Osteoblast (primary cell): ENCODE data around the gene BICDL1. TPM values are rescaled to one million over a fixed set of nuclear protein-coding genes. Genes with fewer than 3 reads are reported as not detected.

ENCODE experiments used
- DNase-seq: peaks from one replicate; pipeline ENCODE4 v3.0.0; 2011; ENCODE audit warnings: low spot score, mixed read lengths; ENCODE audit not compliant: insufficient read length; ENCODE audit errors: missing footprints
- H2AFZ ChIP-seq: 2 replicates; pipeline ENCODE4 v1.6.0; 2011; ENCODE audit warnings: mild to moderate bottlenecking, low read length
- H3K27ac ChIP-seq: 2 replicates; pipeline ENCODE4 v1.5.1; 2011; ENCODE audit warnings: mild to moderate bottlenecking, low read depth, low read length, moderate library complexity
- H3K27me3 ChIP-seq: 2 replicates; pipeline ENCODE4 v1.6.0; 2012; ENCODE audit warnings: mild to moderate bottlenecking, control low read depth, inconsistent platforms, low read length, moderate library complexity; ENCODE audit not compliant: insufficient read depth
- H3K36me3 ChIP-seq: 2 replicates; pipeline ENCODE4 v1.5.1; 2011; ENCODE audit warnings: mild to moderate bottlenecking, low read length, control low read depth, moderate library complexity; ENCODE audit not compliant: insufficient read depth
- H3K4me1 ChIP-seq: 2 replicates; pipeline ENCODE4 v1.5.1; 2011; ENCODE audit warnings: mild to moderate bottlenecking, low read length, control low read depth, moderate library complexity; ENCODE audit not compliant: insufficient read depth
- H3K4me2 ChIP-seq: 2 replicates; pipeline ENCODE4 v1.6.0; 2011; ENCODE audit warnings: mild to moderate bottlenecking, low read length; ENCODE audit not compliant: insufficient read depth
- H3K4me3 ChIP-seq: fragments of 200-600 bp; sonication (generic); 3 replicates; pipeline ENCODE4 v1.5.1; 2012; ENCODE audit warnings: mild to moderate bottlenecking, low read length, inconsistent platforms; ENCODE audit not compliant: insufficient read depth
- H3K79me2 ChIP-seq: 2 replicates; pipeline ENCODE4 v1.6.0; 2012; ENCODE audit warnings: mild to moderate bottlenecking, low read length, control low read depth, inconsistent platforms; ENCODE audit not compliant: insufficient read depth
- H3K9me3 ChIP-seq: 2 replicates; pipeline ENCODE4 v1.5.1; 2011; ENCODE audit warnings: low read depth, low read length, control low read depth
- H4K20me1 ChIP-seq: 2 replicates; pipeline ENCODE4 v1.6.0; 2012; ENCODE audit warnings: mild to moderate bottlenecking, low read length, control low read depth; ENCODE audit not compliant: insufficient read depth
- CTCF ChIP-seq: IDR thresholded peaks from 2 replicates; pipeline ENCODE4 v1.5.1; 2011; ENCODE audit warnings: mild to moderate bottlenecking, low read depth, low read length, moderate library complexity; ENCODE audit errors: extremely low read depth
- total RNA-seq: library from RNA; depleted of rRNA; stranded (reverse); fragments of >200 nt; gene quantifications from 2 replicates; pipeline ENCODE4 v1.2.3, GENCODE V29; 2012

Gene BICDL1
- total RNA-seq, 1 donor = not detected

- Histone ChIP-seq H3K9me3 (no peaks in the 10 kb centered on the region), H4K20me1 (peaks cover 53% of the 10 kb centered on the region)
Observed at GRCh38 chr12:120115692-120116440, 126.8 kb downstream of the BICDL1 start.

GRCh38 chr12:120116441-120116791, 127.4 kb downstream of the BICDL1 start, which contains the start of gene RAB35:
Gene RAB35 (minus strand): TSS chr12:120116753. CDS start chr12:120116650, 103 bp downstream.
- H3K79me2 ChIP-seq = peaks cover 62% of the 10 kb centered on the region
- no peaks in the 10 kb centered on the region for H3K27me3 ChIP-seq
- DNase-seq = peak; percentile 96
- peaks cover 48% of the 10 kb centered on the region for H4K20me1 ChIP-seq
- H3K4me2 ChIP-seq = peak within 1 kb of the TSS; percentile 100
- no peak for TF ChIP-seq CTCF
- no peaks in the 10 kb centered on the region for H3K9me3 ChIP-seq
- peak within 1 kb of the TSS; percentile 99 for H2AFZ ChIP-seq
- peaks cover 40% of the 10 kb centered on the region for H3K4me1 ChIP-seq
- peak within 1 kb of the TSS; percentile 75 for H3K4me3 ChIP-seq
- H3K27ac ChIP-seq = peak within 1 kb of the TSS; percentile 58
- peaks cover 4% of the 10 kb centered on the region for H3K36me3 ChIP-seq

More at GRCh38 chr12:120115692-120116440, 126.8 kb downstream of the BICDL1 start:
- peak overlapping the region; percentile 44 for H3K27ac ChIP-seq
- peaks cover 40% of the 10 kb centered on the region for H3K4me1 ChIP-seq
- TF ChIP-seq CTCF = no peak
- H3K4me2 ChIP-seq = peak overlapping the region; percentile 84
- H2AFZ ChIP-seq = no peak overlapping the region
- peaks cover 4% of the 10 kb centered on the region for H3K36me3 ChIP-seq
- no peaks in the 10 kb centered on the region for H3K27me3 ChIP-seq
- peaks cover 68% of the 10 kb centered on the region for H3K79me2 ChIP-seq
- H3K4me3 ChIP-seq = peak overlapping the region; percentile 75
- DNase-seq = peak; percentile 83

DNA sequence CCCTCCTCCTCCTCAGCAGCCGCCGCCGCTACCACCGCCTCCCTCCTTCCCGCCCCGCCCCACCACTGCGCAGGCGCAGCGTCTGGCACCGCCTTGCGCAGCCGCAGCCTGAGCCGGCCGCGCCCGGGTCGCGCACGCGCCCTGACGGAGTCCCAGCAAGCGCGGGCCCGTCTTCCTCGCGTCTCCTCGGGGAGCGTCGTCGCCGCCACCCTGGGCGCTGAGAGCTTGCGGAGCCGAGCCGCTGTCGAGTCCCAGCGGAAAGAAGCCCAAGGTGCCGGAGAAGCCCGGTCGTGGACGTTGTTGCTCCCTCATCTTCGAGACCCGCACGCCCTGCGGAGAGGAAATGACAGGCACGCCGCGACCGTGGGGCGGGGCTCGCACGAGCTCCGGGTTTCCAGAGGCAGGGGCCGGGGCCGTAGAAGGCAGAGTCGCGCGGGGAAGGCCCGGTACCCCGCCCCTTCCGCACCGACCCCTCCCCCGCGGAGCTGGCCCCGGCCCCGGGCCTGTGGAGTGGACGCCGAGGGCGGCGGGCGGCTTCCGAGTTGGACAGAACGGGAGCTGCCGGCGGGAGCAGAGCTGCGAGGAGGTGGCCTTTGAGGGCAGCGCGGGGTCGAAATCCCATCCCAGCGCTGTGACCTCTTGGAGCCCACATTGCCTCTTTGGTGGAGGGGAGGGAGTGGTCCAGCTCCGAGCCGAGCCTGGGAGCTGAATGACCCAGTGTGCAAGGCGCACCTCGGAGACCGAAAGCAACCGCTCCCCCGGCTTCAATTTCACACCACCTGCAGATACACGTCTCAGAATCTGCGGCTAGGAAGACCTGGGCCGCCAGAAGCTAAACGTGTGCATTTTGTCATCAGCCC, 128.0 kb downstream of the BICDL1 start:
- Histone ChIP-seq H3K27me3 (no peaks in the 10 kb centered on the region), H3K9me3 (no peaks in the 10 kb centered on the region), H3K4me3 (peak overlapping the region; percentile 75), H3K79me2 (peaks cover 56% of the 10 kb centered on the region), H3K4me2 (peak overlapping the region; percentile 100), H3K27ac (peak overlapping the region; percentile 58), H3K36me3 (peaks cover 4% of the 10 kb centered on the region), H4K20me1 (peaks cover 44% of the 10 kb centered on the region), H2AFZ (peak overlapping the region; percentile 99), H3K4me1 (peaks cover 40% of the 10 kb centered on the region)
- peak; percentile 100 for DNase-seq
- no peak for TF ChIP-seq CTCF

DNA sequence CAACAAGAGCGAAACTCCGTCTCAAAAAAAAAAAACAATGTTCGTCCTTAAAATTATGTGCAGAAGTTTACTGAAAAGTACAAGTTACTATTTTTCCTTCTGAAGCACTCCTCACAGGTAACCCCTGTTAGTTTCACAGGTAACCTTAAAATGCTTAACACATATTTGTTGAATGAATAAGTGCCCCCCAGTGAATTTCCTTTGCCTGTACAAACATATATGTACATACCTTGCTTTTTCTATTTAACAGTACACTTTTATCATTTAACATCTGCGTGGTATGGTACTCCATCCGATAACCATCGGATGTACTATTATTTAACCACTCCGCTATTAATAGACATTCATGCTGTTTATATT, 128.9 kb downstream of the BICDL1 start:
- Histone ChIP-seq H3K4me2 (peak overlapping the region; percentile 100), H3K79me2 (peaks cover 48% of the 10 kb centered on the region), H3K27ac (peak overlapping the region; percentile 58), H3K27me3 (no peaks in the 10 kb centered on the region), H4K20me1 (peaks cover 38% of the 10 kb centered on the region), H3K36me3 (peaks cover 4% of the 10 kb centered on the region), H3K9me3 (no peaks in the 10 kb centered on the region), H3K4me1 (peaks cover 40% of the 10 kb centered on the region), H2AFZ (no peak overlapping the region), H3K4me3 (peak overlapping the region; percentile 75)
- no peak for TF ChIP-seq CTCF
- DNase-seq = peak; percentile 65
